ENCODE measurements around the gene CXCL8. TPM values are rescaled to one million over a fixed set of nuclear protein-coding genes. Genes with fewer than 3 reads are reported as not detected.

The CXCL8 gene
- total and polyA plus RNA-seq, 4 donors, result 0.33 to 3.8 (median 1.1) TPM

GRCh38 chr4:73721909-73722308 lies 18.5 kb upstream of the CXCL8 start (continued):
- TF ChIP-seq FOXA1 (IDR thresholded peaks at IDR 0.05) (no peak), EGR1 (IDR thresholded peaks at IDR 0.05; ENCODE audit: low read depth in 2 of 2) (no peak), NR2F2 (IDR thresholded peaks at IDR 0.05) (no peak), JUND (IDR thresholded peaks at IDR 0.05) (no peak)

GRCh38 chr4:73723023-73723422 lies 17.3 kb upstream of the CXCL8 start:
- DNase-seq (ENCODE audit: low spot score), result no peak
- Histone ChIP-seq H3K4me1 (ENCODE audit: control insufficient read depth in 4 of 4, insufficient read depth in 4 of 4, low read length in 3 of 4) (peaks cover 0 to 2% (median 0%) of the 10 kb centered on the region in 4 donors), H3K27me3 (ENCODE audit: control insufficient read depth in 4 of 4, insufficient read depth in 4 of 4, low read length in 3 of 4) (no peaks in the 10 kb centered on the region), H3K9ac (ENCODE audit: low read depth in 1 of 2, low read length in 2 of 2) (no peak overlapping the region), H3K4me3 (ENCODE audit: low read depth in 1 of 3, low read length in 3 of 3) (no peak overlapping the region), H3K27ac (ENCODE audit: low read depth in 1 of 2, low read length in 2 of 2) (no peak overlapping the region), H3K36me3 (ENCODE audit: control insufficient read depth in 4 of 4, insufficient read depth in 3 of 4, low read depth in 1 of 4, low read length in 3 of 4) (no peaks in the 10 kb centered on the region), H3K9me3 (ENCODE audit: control insufficient read depth in 4 of 4, low read length in 3 of 4) (no peaks in the 10 kb centered on the region)
- WGBS, result 81% methylated on average over 4 of the region's 4 CpGs
- no peak for TF ChIP-seq EGR1 (IDR thresholded peaks at IDR 0.05; ENCODE audit: low read depth in 2 of 2)
- no peak for TF ChIP-seq YY1 (IDR thresholded peaks at IDR 0.05)
- TF ChIP-seq GABPA (IDR thresholded peaks at IDR 0.05 in 1 of 2, conservative IDR thresholded peaks at IDR 0.05 in 1 of 2), result no peak
- TF ChIP-seq MAX (IDR thresholded peaks at IDR 0.05), result no peak
- no peak for TF ChIP-seq SP1 (IDR thresholded peaks at IDR 0.05)
- no peak for TF ChIP-seq FOXA1 (IDR thresholded peaks at IDR 0.05)
- no peak for TF ChIP-seq ZBTB33 (IDR thresholded peaks at IDR 0.05)
- TF ChIP-seq FOXA2 (IDR thresholded peaks at IDR 0.05), result no peak
- no peak for TF ChIP-seq HNF4A (conservative IDR thresholded peaks at IDR 0.05)
- TF ChIP-seq ATF3 (IDR thresholded peaks at IDR 0.05), result no peak
- TF ChIP-seq NR2F2 (IDR thresholded peaks at IDR 0.05), result no peak
- TF ChIP-seq RXRA (IDR thresholded peaks at IDR 0.05), result no peak
- TF ChIP-seq REST (IDR thresholded peaks at IDR 0.05), result no peak
- no peak for TF ChIP-seq CTCF (IDR thresholded peaks at IDR 0.05; ENCODE audit: low read depth, low read length, missing input control)
- no peak for TF ChIP-seq HNF4G (IDR thresholded peaks at IDR 0.05)
- no peak for TF ChIP-seq JUND (IDR thresholded peaks at IDR 0.05)
- TF ChIP-seq TAF1 (conservative IDR thresholded peaks at IDR 0.05), result no peak
- no peak for TF ChIP-seq RAD21 (IDR thresholded peaks at IDR 0.05)

All from liver (tissue), 9 donors.